Measurements from ENCODE around the gene SPOUT1.
"Not testable (repeated sequence)": the region's sequence is repeated elsewhere in the genome, so short reads cannot be mapped to it uniquely, and the experiment has no call there.

Gene SPOUT1

DNA sequence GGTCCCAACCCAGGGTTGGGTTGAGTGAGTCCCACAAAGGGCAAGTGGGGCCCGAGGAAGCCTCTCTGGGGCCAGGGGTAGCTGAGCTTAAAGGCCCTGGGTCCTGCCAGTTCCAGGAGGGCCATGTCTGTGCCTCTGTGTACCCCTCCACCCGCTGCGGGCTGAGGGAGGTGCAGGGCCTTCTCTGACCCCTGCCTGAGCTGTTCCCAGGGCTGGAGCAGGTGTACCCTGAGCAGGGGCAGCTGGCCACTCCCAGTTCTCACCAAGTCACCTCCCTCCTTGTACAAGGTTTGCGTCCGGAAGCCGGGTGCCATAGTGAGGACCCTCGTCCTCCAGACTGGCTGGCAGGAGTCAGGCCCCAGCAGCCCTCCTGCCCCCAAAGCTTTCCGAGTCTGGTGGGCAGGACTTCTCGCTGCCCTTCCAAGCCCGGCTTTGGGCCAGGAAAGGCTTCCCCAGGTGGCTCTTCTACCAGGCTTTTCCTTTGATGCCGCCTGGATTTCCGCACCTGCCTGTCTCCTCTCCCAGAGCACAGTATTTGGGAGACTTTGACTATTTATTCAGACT, 20.5 kb downstream of the SPOUT1 start:
- H3K27ac ChIP-seq (ENCODE audit: low read length): no peak overlapping the region
- H3K36me3 ChIP-seq (ENCODE audit: control insufficient read depth in 2 of 2, insufficient read depth in 2 of 2, low read length in 2 of 2): peaks cover 28% of the 10 kb centered on the region in 2 donors
- H3K9ac ChIP-seq (ENCODE audit: low read length in 2 of 2): no peak overlapping the region
- H3K4me3 ChIP-seq (ENCODE audit: low read length in 2 of 2): no peak overlapping the region
- no peaks in the 10 kb centered on the region for H3K27me3 ChIP-seq (ENCODE audit: control insufficient read depth in 1 of 2, insufficient read depth in 2 of 2, low read length in 2 of 2)
- H3K4me1 ChIP-seq (ENCODE audit: control insufficient read depth, insufficient read depth, low read length): no peaks in the 10 kb centered on the region
- H3K9me3 ChIP-seq (ENCODE audit: control insufficient read depth in 2 of 2, low read length in 2 of 2): no peaks in the 10 kb centered on the region

- no peaks in the 10 kb centered on the region for H3K9me3 ChIP-seq (ENCODE audit: control insufficient read depth in 2 of 2, low read length in 2 of 2)
- H3K36me3 ChIP-seq (ENCODE audit: control insufficient read depth in 2 of 2, insufficient read depth in 2 of 2, low read length in 2 of 2): peaks cover 34% of the 10 kb centered on the region in 2 donors
- H3K4me3 ChIP-seq (ENCODE audit: low read length in 2 of 2): no peak overlapping the region
- no peaks in the 10 kb centered on the region for H3K4me1 ChIP-seq (ENCODE audit: control insufficient read depth, insufficient read depth, low read length)
- H3K27ac ChIP-seq (ENCODE audit: low read length): no peak overlapping the region
- no peak overlapping the region for H3K9ac ChIP-seq (ENCODE audit: low read length in 2 of 2)
- H3K27me3 ChIP-seq (ENCODE audit: control insufficient read depth in 1 of 2, insufficient read depth in 2 of 2, low read length in 2 of 2): no peaks in the 10 kb centered on the region
Measured at GRCh38 chr9:128808543-128808942, 21.1 kb downstream of the SPOUT1 start.

GRCh38 chr9:128807827-128808226, 21.8 kb downstream of the SPOUT1 start:
- peaks cover 38 to 40% of the 10 kb centered on the region in 2 donors for H3K36me3 ChIP-seq (ENCODE audit: control insufficient read depth in 2 of 2, insufficient read depth in 2 of 2, low read length in 2 of 2)
- no peaks in the 10 kb centered on the region for H3K27me3 ChIP-seq (ENCODE audit: control insufficient read depth in 1 of 2, insufficient read depth in 2 of 2, low read length in 2 of 2)
- no peaks in the 10 kb centered on the region for H3K4me1 ChIP-seq (ENCODE audit: control insufficient read depth, insufficient read depth, low read length)
- H3K9ac ChIP-seq (ENCODE audit: low read length in 2 of 2): no peak overlapping the region
- no peaks in the 10 kb centered on the region for H3K9me3 ChIP-seq (ENCODE audit: control insufficient read depth in 2 of 2, low read length in 2 of 2)
- no peak overlapping the region for H3K27ac ChIP-seq (ENCODE audit: low read length)
- H3K4me3 ChIP-seq (ENCODE audit: low read length in 2 of 2): no peak overlapping the region

- Histone ChIP-seq H3K27me3 (ENCODE audit: control insufficient read depth in 1 of 2, insufficient read depth in 2 of 2, low read length in 2 of 2) (no peaks in the 10 kb centered on the region), H3K36me3 (ENCODE audit: control insufficient read depth in 2 of 2, insufficient read depth in 2 of 2, low read length in 2 of 2) (peaks cover 46 to 48% of the 10 kb centered on the region in 2 donors), H3K27ac (ENCODE audit: low read length) (no peak overlapping the region), H3K9me3 (ENCODE audit: control insufficient read depth in 2 of 2, low read length in 2 of 2) (no peaks in the 10 kb centered on the region), H3K4me1 (ENCODE audit: control insufficient read depth, insufficient read depth, low read length) (no peaks in the 10 kb centered on the region), H3K9ac (ENCODE audit: low read length in 2 of 2) (no peak overlapping the region), H3K4me3 (ENCODE audit: low read length in 2 of 2) (no peak overlapping the region)
Measured at GRCh38 chr9:128805661-128806060, 23.9 kb downstream of the SPOUT1 start.

- Histone ChIP-seq H3K27me3 (ENCODE audit: control insufficient read depth in 1 of 2, insufficient read depth in 2 of 2, low read length in 2 of 2) (no peaks in the 10 kb centered on the region), H3K4me3 (ENCODE audit: low read length in 2 of 2) (no peak overlapping the region), H3K27ac (ENCODE audit: low read length) (no peak overlapping the region), H3K36me3 (ENCODE audit: control insufficient read depth in 2 of 2, insufficient read depth in 2 of 2, low read length in 2 of 2) (peaks cover 52 to 61% of the 10 kb centered on the region in 2 donors), H3K4me1 (ENCODE audit: control insufficient read depth, insufficient read depth, low read length) (no peaks in the 10 kb centered on the region), H3K9me3 (ENCODE audit: control insufficient read depth in 2 of 2, low read length in 2 of 2) (no peaks in the 10 kb centered on the region), H3K9ac (ENCODE audit: low read length in 2 of 2) (no peak overlapping the region)
Measured at GRCh38 chr9:128802482-128802881, 27.1 kb downstream of the SPOUT1 start.

DNA sequence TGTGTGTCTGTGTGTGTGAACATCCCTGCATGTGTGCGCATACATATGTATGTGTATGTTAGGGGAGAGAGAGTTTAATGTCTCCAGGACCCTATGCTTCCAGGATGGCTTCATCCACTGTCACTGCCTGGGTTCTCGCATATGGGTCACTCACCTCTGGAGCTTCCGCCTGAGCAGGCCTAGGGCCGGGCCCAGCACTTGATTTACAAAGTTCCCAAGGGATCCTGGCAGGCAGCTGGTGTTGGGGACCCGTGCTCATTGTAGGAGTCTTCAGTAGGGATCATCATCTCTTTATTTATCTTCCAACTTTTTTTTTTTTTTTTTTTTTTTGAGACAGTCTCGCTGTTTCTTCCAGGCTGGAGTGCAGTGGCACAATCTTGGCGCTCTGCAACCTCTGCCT, 29.5 kb downstream of the SPOUT1 start:
- no peak overlapping the region for H3K9ac ChIP-seq (ENCODE audit: low read length in 2 of 2)
- H3K27me3 ChIP-seq (ENCODE audit: control insufficient read depth in 1 of 2, insufficient read depth in 2 of 2, low read length in 2 of 2): no peaks in the 10 kb centered on the region
- peaks cover 44 to 48% of the 10 kb centered on the region in 2 donors for H3K36me3 ChIP-seq (ENCODE audit: control insufficient read depth in 2 of 2, insufficient read depth in 2 of 2, low read length in 2 of 2)
- H3K4me1 ChIP-seq (ENCODE audit: control insufficient read depth, insufficient read depth, low read length): no peaks in the 10 kb centered on the region
- no peak overlapping the region for H3K4me3 ChIP-seq (ENCODE audit: low read length in 2 of 2)
- no peaks in the 10 kb centered on the region for H3K9me3 ChIP-seq (ENCODE audit: control insufficient read depth in 2 of 2, low read length in 2 of 2)
- no peak overlapping the region for H3K27ac ChIP-seq (ENCODE audit: low read length)

DNA sequence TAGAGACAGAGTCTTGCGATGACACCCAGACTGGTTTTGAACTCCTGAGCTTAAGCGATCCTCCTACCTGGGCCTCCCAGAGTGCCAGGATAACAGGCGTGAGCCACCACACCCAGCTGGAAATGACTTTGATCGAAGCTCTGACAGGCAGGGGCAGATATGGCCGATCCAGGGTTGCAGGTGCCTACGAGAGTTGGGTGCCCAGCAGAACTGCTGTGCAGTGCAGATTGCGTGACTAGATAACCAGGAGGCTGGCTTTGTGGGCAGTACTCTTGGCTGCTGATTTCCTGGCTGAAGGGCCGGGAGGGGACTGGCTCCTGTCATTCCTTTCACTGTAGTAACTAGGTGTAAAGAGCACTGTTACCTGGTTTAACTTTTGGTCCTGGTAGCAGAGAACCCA, 30.7 kb downstream of the SPOUT1 start:
- Histone ChIP-seq H3K36me3 (ENCODE audit: control insufficient read depth in 2 of 2, insufficient read depth in 2 of 2, low read length in 2 of 2) (peaks cover 48 to 49% of the 10 kb centered on the region in 2 donors), H3K4me3 (ENCODE audit: low read length in 2 of 2) (no peak overlapping the region), H3K27ac (ENCODE audit: low read length) (no peak overlapping the region), H3K4me1 (ENCODE audit: control insufficient read depth, insufficient read depth, low read length) (no peaks in the 10 kb centered on the region), H3K9ac (ENCODE audit: low read length in 2 of 2) (no peak overlapping the region), H3K27me3 (ENCODE audit: control insufficient read depth in 1 of 2, insufficient read depth in 2 of 2, low read length in 2 of 2) (no peaks in the 10 kb centered on the region), H3K9me3 (ENCODE audit: control insufficient read depth in 2 of 2, low read length in 2 of 2) (no peaks in the 10 kb centered on the region)

DNA sequence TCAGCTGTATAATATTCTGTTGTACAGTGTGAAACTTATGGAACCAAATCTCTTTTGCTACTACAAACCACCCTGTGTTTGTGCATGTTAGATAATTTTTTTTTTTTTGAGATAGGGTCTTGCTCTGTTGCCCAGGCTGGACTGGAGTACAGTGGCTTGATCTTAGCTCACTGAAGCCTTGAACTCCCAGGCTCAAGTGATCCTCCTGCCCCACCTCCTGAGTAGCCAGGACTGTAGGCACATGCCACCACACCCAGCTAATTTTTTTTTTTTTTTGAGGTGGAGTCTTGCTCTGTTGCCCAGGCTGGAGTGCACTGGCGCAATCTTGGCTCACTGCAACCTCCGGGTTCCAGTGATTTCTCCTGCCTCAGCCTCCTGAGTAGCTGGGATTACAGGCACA, 34.6 kb downstream of the SPOUT1 start:
- H3K27ac ChIP-seq (ENCODE audit: low read length); H3K4me3 ChIP-seq (ENCODE audit: low read length in 2 of 2): not testable (repeated sequence)

DNA sequence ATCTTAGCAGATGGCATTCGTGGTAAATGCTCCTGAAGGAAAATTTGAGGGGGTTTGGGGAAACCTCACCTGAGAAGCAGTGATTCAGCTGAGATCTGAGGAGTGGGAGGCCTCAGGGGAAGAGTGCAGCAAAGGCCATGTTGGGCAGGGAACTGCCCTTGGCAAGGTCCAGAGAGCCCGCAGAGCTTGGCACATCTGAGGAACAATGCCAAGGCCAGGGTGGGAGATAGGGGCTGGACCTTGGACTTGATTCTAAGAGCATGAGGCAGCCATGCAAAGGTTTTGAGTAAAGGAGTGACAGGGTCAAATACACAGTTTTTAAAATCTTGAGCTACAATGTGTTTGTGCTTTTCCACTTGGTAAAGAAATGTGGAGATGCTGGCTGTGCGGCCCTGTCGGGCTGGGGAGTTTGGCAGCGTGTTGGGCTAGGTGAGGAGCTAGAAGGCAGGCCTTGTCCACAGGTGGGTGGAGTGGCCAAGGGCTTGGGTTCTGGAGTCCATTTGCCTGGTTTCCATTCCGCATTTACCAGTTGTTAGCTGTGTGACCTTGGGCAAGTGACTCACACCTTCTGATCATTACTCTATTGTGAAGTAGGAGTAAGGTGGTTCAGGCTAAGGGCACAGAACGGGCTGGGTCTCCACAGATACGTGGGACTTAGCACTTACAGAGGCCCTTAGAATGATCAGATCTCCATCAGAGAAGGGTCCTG, 36.5 kb downstream of the SPOUT1 start:
- Histone ChIP-seq H3K27me3 (ENCODE audit: control insufficient read depth in 1 of 2, insufficient read depth in 2 of 2, low read length in 2 of 2) (no peaks in the 10 kb centered on the region), H3K9ac (ENCODE audit: low read length in 2 of 2) (no peak overlapping the region), H3K27ac (ENCODE audit: low read length) (no peak overlapping the region), H3K9me3 (ENCODE audit: control insufficient read depth in 2 of 2, low read length in 2 of 2) (no peaks in the 10 kb centered on the region), H3K4me3 (ENCODE audit: low read length in 2 of 2) (no peak overlapping the region), H3K36me3 (ENCODE audit: control insufficient read depth in 2 of 2, insufficient read depth in 2 of 2, low read length in 2 of 2) (peaks cover 47 to 51% of the 10 kb centered on the region in 2 donors), H3K4me1 (ENCODE audit: control insufficient read depth, insufficient read depth, low read length) (peaks cover 3% of the 10 kb centered on the region)

More for the DNA sequence above, 34.6 kb downstream of the SPOUT1 start:
- not testable (repeated sequence) for H3K9me3 ChIP-seq (ENCODE audit: control insufficient read depth in 2 of 2, low read length in 2 of 2); H3K9ac ChIP-seq (ENCODE audit: low read length in 2 of 2); H3K27me3 ChIP-seq (ENCODE audit: control insufficient read depth in 1 of 2, insufficient read depth in 2 of 2, low read length in 2 of 2); H3K4me1 ChIP-seq (ENCODE audit: control insufficient read depth, insufficient read depth, low read length)
- peaks cover 59 to 63% of the 10 kb centered on the region in 2 donors for H3K36me3 ChIP-seq (ENCODE audit: control insufficient read depth in 2 of 2, insufficient read depth in 2 of 2, low read length in 2 of 2)

DNA sequence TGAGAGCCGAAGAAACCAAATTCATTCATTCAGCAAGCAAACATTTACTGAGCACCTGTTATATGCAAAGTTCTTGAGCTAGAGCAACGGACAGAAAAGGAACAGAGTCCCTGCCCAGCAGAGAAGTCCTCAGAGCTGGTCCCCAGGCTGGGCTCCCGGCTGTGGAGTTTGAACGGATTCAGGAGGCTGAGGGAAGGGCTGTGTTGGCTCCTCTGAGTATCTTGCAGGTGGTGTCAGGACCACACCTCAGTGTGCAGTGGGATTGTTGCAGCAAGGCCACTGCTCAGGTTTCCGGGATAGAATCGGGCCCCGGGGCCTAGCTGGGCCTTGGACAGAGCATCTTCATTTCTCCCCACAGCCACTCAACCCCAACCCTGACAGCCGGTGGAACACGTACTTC, 37.5 kb downstream of the SPOUT1 start:
- Histone ChIP-seq H3K9ac (ENCODE audit: low read length in 2 of 2) (no peak overlapping the region), H3K4me3 (ENCODE audit: low read length in 2 of 2) (no peak overlapping the region), H3K36me3 (ENCODE audit: control insufficient read depth in 2 of 2, insufficient read depth in 2 of 2, low read length in 2 of 2) (peaks cover 43 to 46% of the 10 kb centered on the region in 2 donors), H3K4me1 (ENCODE audit: control insufficient read depth, insufficient read depth, low read length) (peaks cover 11% of the 10 kb centered on the region), H3K27me3 (ENCODE audit: control insufficient read depth in 1 of 2, insufficient read depth in 2 of 2, low read length in 2 of 2) (no peaks in the 10 kb centered on the region), H3K27ac (ENCODE audit: low read length) (no peak overlapping the region), H3K9me3 (ENCODE audit: control insufficient read depth in 2 of 2, low read length in 2 of 2) (no peaks in the 10 kb centered on the region)

DNA sequence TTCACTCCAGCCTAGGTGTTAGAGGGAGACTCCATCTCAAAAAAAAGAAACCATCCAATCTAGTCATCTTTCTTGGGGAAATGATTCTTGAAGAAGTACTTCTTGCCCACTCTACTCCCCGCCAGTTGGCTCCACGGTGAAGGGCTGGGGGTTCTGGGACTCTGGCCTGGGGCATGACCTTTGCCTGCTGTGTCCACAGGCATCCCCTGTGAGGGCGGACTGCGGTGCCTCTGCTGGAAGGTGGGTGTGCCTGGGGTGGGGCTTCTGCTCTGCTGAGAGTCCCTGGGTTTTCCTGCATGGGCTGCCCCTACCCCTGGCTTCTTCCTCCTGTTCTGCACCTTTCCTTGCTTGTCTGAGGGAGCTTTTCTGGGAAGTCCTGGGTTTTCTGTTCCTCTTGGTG, 39.1 kb downstream of the SPOUT1 start:
- Histone ChIP-seq H3K4me1 (ENCODE audit: control insufficient read depth, insufficient read depth, low read length) (peaks cover 15% of the 10 kb centered on the region), H3K9me3 (ENCODE audit: control insufficient read depth in 2 of 2, low read length in 2 of 2) (no peaks in the 10 kb centered on the region), H3K27ac (ENCODE audit: low read length) (no peak overlapping the region), H3K9ac (ENCODE audit: low read length in 2 of 2) (no peak overlapping the region), H3K36me3 (ENCODE audit: control insufficient read depth in 2 of 2, insufficient read depth in 2 of 2, low read length in 2 of 2) (peaks cover 38 to 39% of the 10 kb centered on the region in 2 donors), H3K4me3 (ENCODE audit: low read length in 2 of 2) (no peak overlapping the region), H3K27me3 (ENCODE audit: control insufficient read depth in 1 of 2, insufficient read depth in 2 of 2, low read length in 2 of 2) (no peaks in the 10 kb centered on the region)
